C4-2B (cell line): ENCODE results near the gene RAB15.

Experiments used
- ZFX ChIP-seq: fragments of 450-650 bp; IDR thresholded peaks from 2 replicates; pipeline ENCODE4 v1.6.1; 2017
- TF ChIP-seq, protein P1 (sequence below): fragments of 450-650 bp; conservative IDR thresholded peaks from 2 replicates; pipeline ENCODE4 v1.5.1; 2017; ENCODE audit warnings: mild to moderate bottlenecking

- TF ChIP-seq, protein P1, sequence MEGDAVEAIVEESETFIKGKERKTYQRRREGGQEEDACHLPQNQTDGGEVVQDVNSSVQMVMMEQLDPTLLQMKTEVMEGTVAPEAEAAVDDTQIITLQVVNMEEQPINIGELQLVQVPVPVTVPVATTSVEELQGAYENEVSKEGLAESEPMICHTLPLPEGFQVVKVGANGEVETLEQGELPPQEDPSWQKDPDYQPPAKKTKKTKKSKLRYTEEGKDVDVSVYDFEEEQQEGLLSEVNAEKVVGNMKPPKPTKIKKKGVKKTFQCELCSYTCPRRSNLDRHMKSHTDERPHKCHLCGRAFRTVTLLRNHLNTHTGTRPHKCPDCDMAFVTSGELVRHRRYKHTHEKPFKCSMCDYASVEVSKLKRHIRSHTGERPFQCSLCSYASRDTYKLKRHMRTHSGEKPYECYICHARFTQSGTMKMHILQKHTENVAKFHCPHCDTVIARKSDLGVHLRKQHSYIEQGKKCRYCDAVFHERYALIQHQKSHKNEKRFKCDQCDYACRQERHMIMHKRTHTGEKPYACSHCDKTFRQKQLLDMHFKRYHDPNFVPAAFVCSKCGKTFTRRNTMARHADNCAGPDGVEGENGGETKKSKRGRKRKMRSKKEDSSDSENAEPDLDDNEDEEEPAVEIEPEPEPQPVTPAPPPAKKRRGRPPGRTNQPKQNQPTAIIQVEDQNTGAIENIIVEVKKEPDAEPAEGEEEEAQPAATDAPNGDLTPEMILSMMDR = no peak
- no peak for TF ChIP-seq ZFX
Observed at GRCh38 chr14:64971491-64971942, 619 bp downstream of the RAB15 start.
